GM21825 (cell line): ENCODE measurements around the gene WDR64.
"Not testable (repeated sequence)": the region's sequence is repeated elsewhere in the genome, so short reads cannot be mapped to it uniquely, and the experiment has no call there.

Source experiments
- ATAC-seq: cut with Tn5 transposase; IDR thresholded peaks from one replicate; pipeline ENCODE4 v1.9.1; 2021; ENCODE audit warnings: mild to moderate bottlenecking, moderate library complexity; ENCODE audit not compliant: unreplicated experiment

The WDR64 gene

DNA sequence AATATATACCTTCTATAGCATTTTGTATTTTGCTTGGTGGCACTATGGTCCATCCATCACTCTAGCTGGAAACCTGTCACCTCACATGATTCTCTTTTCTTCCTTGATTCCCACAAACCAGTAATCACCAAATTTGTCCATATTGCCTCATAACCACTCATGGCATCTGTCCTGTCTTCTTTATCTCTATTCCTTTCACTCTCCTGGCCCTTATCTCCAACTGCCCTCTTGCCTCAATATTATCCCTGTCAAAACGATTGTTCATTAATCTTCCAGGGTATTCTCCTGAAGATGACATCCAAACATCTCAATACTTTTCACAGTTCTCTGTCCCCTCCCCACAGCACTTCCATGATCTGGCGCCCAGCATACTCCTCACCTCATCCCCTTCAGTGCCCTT, 46.1 kb downstream of the WDR64 start:
- no peak for ATAC-seq

DNA sequence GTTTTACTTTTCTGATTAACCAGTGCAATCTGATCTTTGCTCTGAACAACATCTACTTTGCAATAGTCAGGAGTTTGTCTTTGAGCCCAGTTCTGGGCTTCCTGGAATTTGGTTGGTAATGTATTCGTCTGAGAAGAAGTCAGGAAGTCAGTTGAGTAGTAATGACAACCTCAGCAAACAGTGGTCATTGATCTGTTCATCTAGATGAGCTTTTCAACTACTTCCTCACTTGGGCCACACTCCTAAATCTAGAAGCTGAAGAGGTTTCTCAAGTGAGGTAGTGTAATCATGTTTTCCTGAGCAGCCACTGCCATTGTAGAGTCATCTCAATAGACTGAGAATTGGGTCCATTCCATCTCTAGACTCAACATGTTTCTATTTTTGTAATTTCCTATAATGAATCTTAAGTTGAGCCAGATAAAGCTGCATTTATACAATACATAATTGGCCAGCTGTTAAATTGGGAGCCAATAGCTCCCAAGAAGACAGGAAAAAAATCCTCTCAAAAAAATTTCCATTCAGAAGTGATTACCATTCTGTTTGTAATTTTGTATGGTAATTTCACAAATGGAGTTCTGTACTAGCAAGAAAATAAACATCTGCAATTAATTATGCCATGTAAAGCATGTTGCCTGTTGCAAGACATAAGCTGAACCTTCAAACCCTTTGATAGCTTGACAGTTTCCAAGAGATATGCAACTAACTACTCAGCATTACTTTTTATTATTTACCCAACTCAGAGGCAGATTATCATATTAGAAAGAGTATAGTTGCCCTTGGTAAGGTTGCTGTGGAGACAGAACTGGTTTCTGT, 49.6 kb downstream of the WDR64 start:
- ATAC-seq: no peak

DNA sequence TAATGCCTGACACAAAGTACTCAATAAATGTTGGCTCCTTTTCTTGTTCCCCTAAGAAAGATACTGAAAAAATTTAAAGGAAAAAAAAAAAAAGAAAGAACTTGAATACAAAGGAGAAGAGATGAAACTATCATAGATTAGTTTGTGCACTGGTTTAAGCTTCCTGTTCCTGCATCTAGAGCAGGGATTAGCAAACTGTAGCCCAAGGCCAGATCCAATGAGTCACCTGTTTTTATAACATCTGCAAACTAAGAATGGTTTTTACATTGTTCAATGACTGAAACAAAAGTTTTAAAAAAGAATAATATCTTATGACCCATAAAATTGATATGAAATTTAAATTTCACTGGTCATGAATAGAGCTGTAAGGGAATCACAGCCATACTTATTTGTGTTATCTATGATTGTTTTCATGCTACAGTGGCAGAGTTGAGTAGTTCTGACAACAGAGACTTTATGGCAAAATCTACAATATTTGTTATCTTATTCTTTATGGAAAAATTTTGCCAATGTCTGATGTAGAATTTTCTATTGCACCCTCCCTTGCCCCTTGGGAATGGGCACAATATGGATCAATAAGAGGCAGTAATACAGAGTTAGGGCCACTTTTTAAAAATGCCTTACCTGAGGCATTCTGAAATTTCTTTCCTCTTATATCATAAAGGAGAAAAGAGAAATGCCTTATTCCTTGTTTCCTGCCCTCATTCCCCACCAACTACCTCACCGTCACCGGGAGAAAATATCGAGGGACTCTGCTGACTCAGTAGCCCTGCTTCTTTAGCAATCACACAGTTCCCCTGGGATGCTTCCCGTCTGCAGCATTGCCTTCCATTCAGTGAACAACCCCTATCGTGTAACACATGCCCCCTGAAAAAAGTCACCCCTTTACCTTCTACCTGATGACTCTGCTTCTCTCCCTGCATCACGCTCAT, 50.6 kb downstream of the WDR64 start:
- ATAC-seq: no peak

DNA sequence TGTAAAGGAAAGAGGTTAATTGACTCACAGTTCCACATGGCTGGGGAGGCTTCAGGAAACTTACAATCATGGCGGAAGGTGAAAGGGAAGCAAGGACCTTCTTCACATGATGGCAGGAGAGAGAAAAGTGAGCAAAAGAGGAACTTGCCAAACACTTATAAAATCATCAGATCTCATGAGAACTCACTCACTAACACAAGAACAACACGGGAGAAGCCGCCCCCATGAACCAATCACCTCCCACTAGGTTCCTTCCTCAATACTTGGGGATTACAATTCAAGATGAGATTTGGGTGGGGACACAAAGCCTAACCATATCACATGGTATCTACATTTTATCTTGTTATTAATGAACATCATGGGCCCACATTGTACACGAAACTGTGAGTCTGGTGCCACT, 51.7 kb downstream of the WDR64 start:
- not testable (repeated sequence) for ATAC-seq

GRCh38 chr1:241706257-241706656, 54.2 kb downstream of the WDR64 start:
- ATAC-seq: no peak

DNA sequence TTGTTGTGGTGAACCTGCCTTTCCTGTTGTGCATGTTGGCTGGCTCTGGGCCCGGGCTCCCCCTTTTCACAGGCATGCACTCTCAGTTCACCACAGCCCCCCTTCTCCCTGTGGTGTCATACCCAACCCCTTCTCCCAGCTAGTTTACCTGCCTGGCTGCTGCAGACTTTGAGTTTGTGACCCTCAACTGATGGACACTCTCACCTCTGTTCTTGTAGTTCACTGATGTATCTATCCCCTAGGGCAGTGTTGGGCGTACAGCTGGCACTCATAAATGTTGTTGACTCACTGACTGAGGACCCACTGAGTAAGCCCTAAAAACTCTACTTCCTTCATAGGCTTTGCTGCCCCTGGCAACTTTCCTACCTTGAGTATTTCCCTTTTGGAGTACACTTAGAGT, 54.9 kb downstream of the WDR64 start:
- ATAC-seq: no peak

- no peak for ATAC-seq
Measured at GRCh38 chr1:241707442-241707841, 55.4 kb downstream of the WDR64 start.

DNA sequence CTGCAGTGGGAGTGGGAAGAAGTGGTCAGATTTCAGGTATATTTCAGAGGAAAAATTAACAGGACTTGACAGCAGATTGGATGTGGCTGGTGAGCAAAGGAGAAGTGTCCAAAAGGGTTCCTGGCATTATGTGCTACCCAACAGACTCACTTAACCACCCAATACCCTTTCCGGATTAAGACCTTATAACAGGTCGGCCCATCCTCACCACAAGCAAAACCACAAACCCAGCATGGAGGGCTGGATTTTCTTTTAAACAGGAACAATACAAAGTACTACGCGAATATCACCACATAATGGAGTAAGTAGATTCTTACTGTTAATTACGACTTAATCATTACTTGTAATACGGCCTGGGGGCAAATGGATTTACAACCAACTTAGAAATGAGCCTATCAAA, 59.2 kb downstream of the WDR64 start:
- no peak for ATAC-seq

GRCh38 chr1:241713316-241713715, 61.2 kb downstream of the WDR64 start:
- ATAC-seq: no peak

DNA sequence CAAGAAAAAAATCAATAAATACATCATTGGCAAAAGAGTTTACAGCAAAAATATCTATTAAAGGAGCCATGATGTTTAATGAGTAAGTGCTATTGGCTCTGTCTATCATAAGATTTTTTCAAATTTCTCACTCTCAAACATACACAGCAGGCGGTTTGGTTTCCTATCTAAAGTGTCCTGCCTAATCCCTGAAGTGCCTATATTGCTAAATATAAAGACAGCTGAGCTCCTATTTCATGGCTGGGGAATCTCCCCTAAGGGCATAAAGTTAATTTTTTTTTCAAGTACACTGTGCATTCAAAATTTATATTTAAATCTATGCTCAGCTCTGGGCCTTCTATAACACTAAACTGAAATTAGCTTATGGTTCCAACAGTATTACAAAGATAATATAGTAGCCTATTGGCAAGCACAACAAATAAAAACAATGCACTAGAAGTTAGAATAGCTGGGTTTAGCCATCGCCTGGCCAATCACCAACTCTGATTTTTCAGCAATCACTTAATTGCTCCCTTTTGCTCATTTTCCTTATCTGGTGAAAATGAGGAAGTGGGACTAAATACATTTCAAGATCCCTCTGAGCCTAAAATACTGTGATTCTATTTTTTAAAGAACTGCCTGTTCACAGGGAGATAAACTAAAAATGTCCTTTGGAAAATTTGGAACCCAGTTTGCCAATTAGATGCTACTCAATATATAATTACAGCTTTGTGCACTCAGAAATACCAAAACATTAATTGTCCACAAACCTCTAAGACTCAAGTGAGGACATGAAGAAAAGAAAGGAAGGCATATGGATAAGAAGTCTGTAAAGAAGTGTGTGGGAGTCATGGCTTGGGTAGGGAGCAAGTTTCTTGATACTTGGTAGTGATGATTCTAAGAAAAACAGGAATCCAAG, 62.5 kb downstream of the WDR64 start:
- ATAC-seq: no peak

- ATAC-seq: no peak
Measured at GRCh38 chr1:241715435-241715834, 63.4 kb downstream of the WDR64 start.

DNA sequence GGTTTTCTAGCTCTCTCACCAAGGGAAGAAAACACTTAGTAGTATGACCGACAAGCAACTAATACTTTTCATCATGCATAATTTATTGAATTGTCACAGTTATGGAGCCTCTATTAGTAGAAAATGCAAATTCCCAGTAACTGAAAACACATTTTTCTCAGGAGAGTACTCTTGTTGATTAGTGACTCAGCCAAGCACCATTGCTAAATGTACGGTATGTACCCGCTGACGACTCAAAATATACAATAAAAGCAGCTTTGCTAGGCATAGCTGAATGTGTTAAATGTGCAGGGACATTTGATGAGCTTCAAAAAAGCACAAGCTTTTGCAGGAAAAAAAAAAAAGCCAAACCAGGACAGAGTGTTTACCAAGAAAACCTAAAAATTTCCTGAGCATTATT, 63.9 kb downstream of the WDR64 start:
- ATAC-seq: no peak

DNA sequence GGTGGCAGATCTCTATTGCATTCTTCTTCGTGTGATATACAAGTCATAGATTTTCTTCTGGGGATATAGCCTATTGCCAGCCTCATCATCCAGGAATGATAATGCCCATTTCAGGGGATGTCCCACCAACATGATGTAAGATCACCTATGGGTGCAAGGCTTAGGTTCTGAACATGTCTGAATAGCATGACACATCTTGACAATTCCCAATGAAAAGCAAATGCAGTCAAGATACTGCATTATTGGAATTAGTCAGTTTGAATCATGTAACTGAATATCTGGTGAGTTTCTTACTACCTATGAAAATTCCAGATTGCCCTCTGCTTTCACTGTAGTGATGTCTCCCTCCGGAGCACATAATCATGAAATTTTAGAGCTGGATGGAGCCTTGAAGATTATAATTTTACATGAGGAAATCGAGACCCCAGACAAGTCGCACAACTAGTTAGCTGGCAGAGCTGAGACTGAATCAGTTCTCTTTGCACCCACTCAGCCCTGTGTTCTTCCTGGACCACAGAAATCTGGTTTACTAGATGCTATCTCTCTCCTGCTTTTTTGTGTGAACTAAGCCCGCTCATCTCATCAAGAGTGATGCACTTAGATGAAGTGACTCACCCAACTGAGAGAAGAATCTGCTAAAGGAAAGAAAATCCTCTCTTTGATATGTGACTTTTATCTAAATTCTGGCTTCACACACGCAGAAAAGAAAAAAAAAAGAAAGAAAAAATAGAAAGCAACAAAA, 65.0 kb downstream of the WDR64 start:
- ATAC-seq: no peak

DNA sequence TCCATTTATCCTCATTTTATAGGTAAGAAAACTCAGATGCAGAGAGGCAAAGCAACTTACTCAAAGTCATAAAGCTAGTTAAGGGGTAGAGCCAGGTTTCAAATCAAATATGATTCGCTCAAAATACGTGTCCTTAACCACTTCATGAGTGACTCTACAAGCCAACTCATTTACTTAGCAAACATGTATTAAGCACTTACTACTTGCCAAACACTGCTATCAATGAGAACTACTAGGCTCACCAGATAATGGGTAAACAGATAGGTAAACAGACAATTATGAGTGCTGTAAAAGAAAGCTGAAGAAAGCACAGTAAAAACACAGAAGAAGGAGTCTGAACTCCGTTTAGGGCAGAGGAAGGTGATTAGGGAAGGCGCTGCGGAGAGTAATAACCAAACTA, 65.9 kb downstream of the WDR64 start:
- ATAC-seq: no peak

DNA sequence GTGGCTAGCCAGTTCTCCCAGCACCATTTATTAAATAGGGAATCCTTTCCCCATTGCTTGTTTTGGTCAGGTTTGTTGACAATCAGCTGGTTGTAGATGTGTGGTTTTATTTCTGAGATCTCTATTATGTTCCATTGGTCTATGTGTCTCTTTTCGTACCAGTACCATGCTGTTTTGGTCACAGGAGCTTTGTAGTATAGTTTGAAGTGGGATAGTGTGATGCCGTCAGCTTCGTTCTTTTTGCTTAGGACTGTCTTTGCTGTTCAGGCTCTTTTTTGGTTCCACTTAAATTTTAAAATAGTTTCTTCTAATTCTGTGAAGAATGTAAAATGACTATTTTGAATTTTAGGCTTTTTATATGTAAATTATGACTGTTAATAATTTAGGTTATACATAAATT, 68.9 kb downstream of the WDR64 start:
- no peak for ATAC-seq

DNA sequence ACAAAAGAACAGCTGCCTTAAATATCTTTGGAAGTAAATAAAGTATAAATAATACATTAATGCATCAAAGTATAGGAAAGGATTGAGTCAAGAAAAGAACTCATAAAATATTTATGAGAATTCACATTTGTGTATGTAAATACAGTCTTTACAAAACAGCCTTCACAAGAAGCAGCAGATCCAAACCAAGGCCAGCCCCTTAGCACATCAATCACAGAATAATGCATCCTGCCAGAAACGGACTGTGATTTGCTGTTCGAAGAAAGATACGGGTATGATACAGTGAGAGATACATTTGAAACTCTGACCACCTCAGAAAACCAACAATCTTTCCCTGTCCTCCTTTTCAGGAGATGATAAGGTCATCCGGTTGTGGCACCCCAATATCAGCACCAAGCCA, 70.9 kb downstream of the WDR64 start:
- ATAC-seq: no peak

- no peak for ATAC-seq
Measured at GRCh38 chr1:241724741-241725356, 72.8 kb downstream of the WDR64 start.

DNA sequence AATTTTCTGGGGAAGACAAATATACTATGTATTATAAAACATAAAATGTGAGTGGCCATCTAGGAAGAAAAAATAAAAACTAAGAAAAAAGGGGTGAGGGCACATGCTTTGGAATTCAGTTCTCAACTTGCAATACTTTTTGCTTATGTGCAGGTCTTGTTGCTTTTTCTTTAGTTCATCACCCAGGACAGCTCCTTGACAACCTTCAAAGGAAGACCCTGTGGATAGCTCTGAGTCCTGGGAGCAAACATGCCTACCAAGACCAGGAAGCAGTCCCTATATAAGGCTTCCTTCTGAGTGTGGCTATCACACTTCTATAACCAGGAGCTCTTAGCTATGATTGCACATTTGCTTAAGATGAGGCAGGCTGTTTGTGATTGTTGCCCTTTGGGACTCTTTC, 78.0 kb downstream of the WDR64 start:
- no peak for ATAC-seq

DNA sequence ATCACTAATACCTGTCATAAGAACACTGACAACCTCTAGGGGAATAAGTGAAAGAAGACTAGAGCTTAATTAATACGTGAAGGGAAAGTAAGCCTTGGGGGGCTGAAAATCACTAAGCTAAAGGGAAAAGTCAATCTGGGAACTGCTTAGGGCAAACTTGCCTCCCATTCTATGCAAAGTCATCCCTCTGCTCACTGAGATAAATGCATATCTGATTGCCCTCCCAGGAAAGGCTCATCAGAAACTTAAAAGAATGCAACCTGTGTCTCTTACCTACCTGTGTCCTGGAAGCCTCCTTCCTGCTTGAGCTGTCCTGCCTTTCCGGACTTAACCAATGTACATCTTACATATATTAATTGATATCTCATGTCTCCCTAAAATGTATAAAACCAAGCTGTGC, 81.8 kb downstream of the WDR64 start:
- ATAC-seq: no peak

GRCh38 chr1:241734533-241734932, 82.5 kb downstream of the WDR64 start:
- ATAC-seq: no peak
